Diencephalon (tissue), 1 donor: ENCODE data around the gene ALAS2. TPM values are rescaled to one million over a fixed set of nuclear protein-coding genes. Genes with fewer than 3 reads are reported as not detected.

ENCODE experiments used
- total RNA-seq: library from RNA; depleted of rRNA; stranded (reverse); fragments of >200 nt; gene quantifications from one replicate; pipeline ENCODE4 v1.2.3, GENCODE V29; 2014

The ALAS2 gene
- 60.7 TPM for total RNA-seq

GRCh38 chrX:55030271-55031205, at the start of gene ALAS2:
Gene ALAS2, minus strand, starts transcription at chrX:55030977. Its CDS starts 4,977 bp downstream, at chrX:55026000.

GRCh38 chrX:55074851-55075467, 44.2 kb upstream of the ALAS2 start, which contains the start of gene PAGE2B:
Gene PAGE2B, plus strand, starts transcription at chrX:55075030. Its CDS starts 1,012 bp downstream, at chrX:55076042.

GRCh38 chrX:54999717-55000598, 30.8 kb downstream of the ALAS2 start, which contains the start of gene APEX2:
Gene APEX2, plus strand, starts transcription at chrX:55000363. Its CDS starts 60 bp downstream, at chrX:55000423.

GRCh38 chrX:54994099-54994498, 36.7 kb downstream of the ALAS2 start, which contains the start of gene PFKFB1:
Gene PFKFB1, minus strand, starts transcription at chrX:54994188. Its CDS starts 181 bp downstream, at chrX:54994007.

Other genes starting within 250 kb of the ALAS2 start
- gene ITIH6, start 232.7 kb downstream of the ALAS2 start, total RNA-seq = not detected
- gene MAGED2, start 223.2 kb downstream of the ALAS2 start, total RNA-seq = 309 TPM
- gene TRO, start 110.2 kb downstream of the ALAS2 start, total RNA-seq = 126 TPM
- 0.23 TPM for gene PFKFB1, start 36.8 kb downstream of the ALAS2 start, total RNA-seq
- 3.2 TPM for gene APEX2, start 30.6 kb downstream of the ALAS2 start, total RNA-seq
- gene PAGE2B, start 44.1 kb upstream of the ALAS2 start, total RNA-seq = not detected
- gene PAGE2, start 58.0 kb upstream of the ALAS2 start, total RNA-seq = not detected
- gene PAGE5, start 189.4 kb upstream of the ALAS2 start, total RNA-seq = not detected
- not detected for gene PAGE3, start 233.9 kb upstream of the ALAS2 start, total RNA-seq